GM18526 (cell line): ENCODE data around the gene LYRM9.

Experiments used
- POLR2A ChIP-seq: IDR thresholded peaks from 3 replicates; pipeline ENCODE4 v1.6.1; 2011; ENCODE audit not compliant: insufficient read length; ENCODE audit errors: extremely low read depth

The LYRM9 gene

GRCh38 chr17:27858621-27859305, 34.4 kb downstream of the LYRM9 start:
- TF ChIP-seq POLR2A: no peak

GRCh38 chr17:27856676-27857432, 36.3 kb downstream of the LYRM9 start:
- no peak for TF ChIP-seq POLR2A

DNA sequence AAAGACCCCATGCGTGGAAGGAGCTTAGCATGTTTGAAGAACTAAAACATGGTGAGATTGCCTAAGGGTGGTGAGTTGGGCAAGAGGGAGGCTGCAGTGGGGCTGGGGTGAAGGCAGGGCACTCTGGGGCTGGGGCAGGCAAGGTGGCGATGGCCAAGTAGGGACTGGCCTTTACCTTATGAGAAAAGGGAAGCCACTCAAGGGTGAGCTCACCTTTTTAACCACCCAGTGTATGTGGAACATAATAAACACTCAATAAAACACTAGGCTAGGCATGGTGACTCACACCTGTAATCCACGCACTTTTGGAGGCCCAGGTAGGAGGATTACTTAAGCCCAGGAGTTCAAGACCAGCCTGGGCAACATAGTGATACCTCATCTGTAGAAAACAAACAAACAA, 37.7 kb downstream of the LYRM9 start:
- no peak for TF ChIP-seq POLR2A

DNA sequence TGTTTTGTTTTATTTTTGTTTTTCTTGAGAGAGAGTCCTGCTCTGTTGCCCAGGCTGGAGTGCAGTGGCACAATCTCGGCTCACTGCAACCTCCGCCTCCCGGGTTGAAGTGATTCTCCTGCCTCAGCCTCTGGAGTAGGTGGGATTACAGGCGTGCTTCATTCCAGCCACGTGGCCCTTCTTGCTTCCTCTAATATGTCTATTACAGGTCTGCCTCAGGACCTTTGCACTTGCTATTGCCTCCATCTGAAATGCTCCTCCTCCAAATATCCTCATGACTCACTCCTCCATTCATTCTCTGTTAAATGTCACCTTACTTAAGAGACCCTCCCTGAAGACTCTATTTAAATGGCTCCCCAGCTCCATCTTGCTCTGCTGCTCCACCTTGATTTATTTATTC, 39.0 kb downstream of the LYRM9 start:
- TF ChIP-seq POLR2A: no peak

DNA sequence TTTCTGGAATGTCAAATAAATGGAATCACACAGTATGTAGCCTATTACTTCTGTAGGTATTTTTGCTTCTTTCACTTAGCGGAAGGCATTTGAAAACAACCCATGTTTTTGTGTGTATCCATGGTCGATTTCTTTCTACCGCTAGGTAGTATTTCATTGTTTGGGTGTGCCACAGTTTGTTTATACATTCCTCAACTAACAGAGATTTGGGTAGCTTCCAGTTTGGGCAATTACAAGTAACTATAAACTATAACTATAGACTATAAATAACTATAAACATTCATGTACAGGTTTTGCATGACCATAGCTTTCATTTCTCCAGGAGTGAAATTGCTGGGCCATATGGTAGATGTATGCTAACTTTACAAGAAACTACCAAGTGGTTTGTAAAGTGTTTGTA, 40.1 kb downstream of the LYRM9 start:
- TF ChIP-seq POLR2A: no peak

DNA sequence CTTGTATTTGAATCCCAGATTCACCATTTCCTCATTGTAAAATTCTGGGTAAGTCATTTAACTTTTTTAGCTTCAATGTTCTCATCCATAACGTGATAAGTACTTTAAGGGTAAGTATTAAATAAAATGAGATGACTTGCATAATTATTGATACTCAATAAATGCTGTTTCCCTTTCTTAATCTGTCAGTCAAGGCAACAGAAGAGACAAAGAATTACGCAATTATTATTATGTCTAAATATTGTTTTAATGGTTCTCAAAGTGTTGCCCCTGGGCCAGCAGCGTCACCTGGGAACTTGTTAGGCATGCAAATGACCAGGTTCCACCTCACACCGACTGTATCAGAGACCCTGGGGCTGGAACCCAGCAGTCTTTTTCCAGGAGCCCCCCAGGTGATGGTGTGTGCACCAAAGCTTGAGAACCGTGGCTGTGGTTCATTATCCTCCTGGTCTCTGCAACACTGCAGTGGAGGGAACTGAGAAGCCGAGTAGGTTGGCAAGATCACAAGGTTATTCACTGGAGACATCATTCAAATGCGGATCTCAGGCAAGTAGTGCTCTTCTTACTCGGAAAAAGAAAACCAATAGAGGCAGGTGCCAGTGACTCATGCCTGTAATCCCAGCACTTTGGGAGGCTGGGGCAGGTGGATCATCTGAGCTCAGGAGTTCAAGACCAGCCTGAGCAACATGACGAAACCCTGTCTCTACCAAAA, 43.5 kb downstream of the LYRM9 start:
- no peak for TF ChIP-seq POLR2A

DNA sequence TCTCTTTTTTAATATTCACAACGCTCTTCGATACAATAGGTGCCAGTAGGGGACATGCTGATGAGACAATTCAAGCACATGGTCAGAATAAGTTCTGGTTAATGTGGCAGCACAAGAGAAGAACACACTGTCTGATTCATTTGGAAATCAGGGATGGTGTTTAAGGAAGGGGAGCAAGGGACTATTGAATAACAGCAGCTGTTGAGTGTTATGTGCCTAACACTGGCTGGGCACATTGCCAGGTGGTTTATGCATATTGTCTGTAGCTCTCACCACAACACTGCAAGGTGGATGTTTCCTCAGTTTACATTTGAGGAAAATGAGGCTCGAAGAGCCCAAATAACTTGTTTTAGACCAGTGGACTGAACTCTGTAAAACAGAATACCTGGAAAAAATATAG, 44.2 kb downstream of the LYRM9 start:
- no peak for TF ChIP-seq POLR2A

GRCh38 chr17:27846042-27846655, 47.0 kb downstream of the LYRM9 start:
- no peak for TF ChIP-seq POLR2A

DNA sequence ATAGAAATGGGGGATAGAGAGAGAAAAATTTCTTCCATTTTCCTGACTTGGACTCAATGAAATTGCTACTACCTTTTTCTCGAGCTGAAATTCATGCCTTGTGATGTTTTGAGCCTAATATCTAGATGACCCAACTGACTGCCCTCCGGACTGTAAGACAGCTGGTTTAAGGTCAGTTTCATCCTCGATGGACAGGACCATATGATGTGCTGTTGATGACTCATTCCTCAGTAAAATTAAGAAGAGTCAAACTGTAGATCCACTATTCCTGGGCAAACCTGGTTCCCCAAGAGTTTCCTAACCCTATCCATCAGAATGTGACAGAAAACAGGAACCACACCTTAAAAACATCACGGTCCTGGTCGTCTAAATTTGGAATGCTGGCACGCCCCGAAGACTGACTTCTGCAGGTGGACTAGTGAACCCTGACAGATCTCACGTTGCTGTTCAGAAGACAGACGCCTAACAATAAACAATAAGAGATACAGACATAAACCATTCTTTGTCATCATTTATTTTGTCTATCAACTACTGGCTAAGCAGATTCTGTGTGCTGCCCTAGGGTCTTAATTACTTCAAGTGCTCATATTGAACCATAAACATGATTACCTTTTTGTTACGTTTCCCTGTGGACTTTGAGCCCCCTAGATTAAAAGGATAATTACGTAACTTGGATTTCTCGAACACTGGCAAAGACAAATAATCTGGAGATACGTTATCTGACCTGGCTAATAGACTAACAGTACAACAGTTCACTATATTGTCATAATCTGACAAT, 47.7 kb downstream of the LYRM9 start:
- TF ChIP-seq POLR2A: no peak

- TF ChIP-seq POLR2A: no peak
Measured at GRCh38 chr17:27840688-27841087, 52.5 kb downstream of the LYRM9 start.

GRCh38 chr17:27836651-27837050, 56.5 kb downstream of the LYRM9 start:
- TF ChIP-seq POLR2A: no peak

DNA sequence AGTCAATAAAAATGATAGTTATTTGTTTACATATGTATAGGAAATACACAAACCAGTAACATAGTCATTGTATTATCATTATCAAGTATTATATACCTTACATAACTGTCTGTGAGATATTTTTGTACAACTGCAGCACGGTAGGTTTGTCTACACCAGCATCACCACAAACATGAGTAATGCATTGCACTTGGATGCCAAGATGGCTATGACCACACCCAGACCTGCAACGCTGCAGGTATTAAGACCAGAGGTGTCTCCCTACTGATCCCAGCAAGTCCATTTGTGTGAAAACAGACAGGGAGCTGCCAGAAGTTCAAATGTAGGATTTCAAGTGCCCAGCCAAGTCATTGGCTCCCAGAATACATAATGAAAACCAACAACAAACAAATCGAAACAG, 58.6 kb downstream of the LYRM9 start:
- TF ChIP-seq POLR2A: no peak

DNA sequence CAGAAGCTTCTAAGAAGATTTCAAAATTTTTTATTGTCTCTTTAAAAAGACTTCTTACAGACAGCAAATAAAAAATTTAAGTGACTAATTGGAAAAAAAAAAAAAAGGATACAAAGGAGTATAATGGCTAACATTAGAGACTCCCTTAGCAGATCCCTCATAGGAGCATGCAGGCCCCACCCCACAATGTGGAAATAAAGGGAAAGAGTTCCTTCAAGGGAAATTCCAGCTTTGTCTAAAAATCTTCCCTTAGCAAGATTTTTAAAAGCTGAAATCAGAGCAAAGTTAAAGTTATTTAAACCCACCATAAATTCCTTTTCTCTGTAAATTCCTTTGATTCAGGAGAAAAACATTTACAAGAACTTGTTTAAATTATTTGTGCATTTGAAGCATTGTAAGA, 60.3 kb downstream of the LYRM9 start:
- no peak for TF ChIP-seq POLR2A
